CD4-positive, alpha-beta T cell (primary cell): ENCODE results near the gene OR6C68. TPM values are rescaled to one million over a fixed set of nuclear protein-coding genes. Genes with fewer than 3 reads are reported as not detected.

Experiments used
- ATAC-seq: fragments of 200-7000 bp; cut with Tn5 transposase; one replicate; pipeline ENCODE4 v1.10.0; 2022; ENCODE audit warnings: mild to moderate bottlenecking; ENCODE audit not compliant: poor library complexity
- CTCF ChIA-PET: fragments of 350-600 bp; sonication (Branson Sonifier 250); formaldehyde crosslinking; loops from one replicate; lab custom pipeline; 2021; ENCODE audit warnings: antibody characterized with exemption, inconsistent platforms; lab: Charles Lee
- POLR2A ChIA-PET: fragments of 350-600 bp; sonication (Branson Sonifier 250); formaldehyde crosslinking; loops from one replicate; lab custom pipeline; 2021; ENCODE audit warnings: antibody characterized with exemption, inconsistent platforms; lab: Charles Lee
- DNase-seq, 14 experiments: peaks; one replicate each; pipeline ENCODE4 v3.0.0-alpha.2; 2013 to 2020; ENCODE audit warnings: mixed read lengths in 2 of 14
- H3K27ac ChIP-seq, 2 donors: one replicate each; pipeline versions ENCODE4 v1.5.1 to v1.7.0; 2013; ENCODE audit warnings: low read length in 2 of 2, low read depth in 1 of 2, mild to moderate bottlenecking in 1 of 2
- H3K27me3 ChIP-seq, 2 experiments: 1 replicate in 1 of 2; 2 replicates in 1 of 2; pipeline versions ENCODE4 v1.6.1 to v1.7.0; 2013; ENCODE audit warnings: low read length in 2 of 2, control low read depth in 1 of 2, mild to moderate bottlenecking in 1 of 2, moderate library complexity in 1 of 2; ENCODE audit not compliant: insufficient read depth in 2 of 2, control insufficient read depth in 1 of 2
- H3K36me3 ChIP-seq: one replicate; pipeline ENCODE4 v1.6.1; 2013; ENCODE audit warnings: low read length, control low read depth; ENCODE audit not compliant: insufficient read depth
- H3K4me1 ChIP-seq: one replicate; pipeline ENCODE4 v1.6.1; 2013; ENCODE audit warnings: low read length, control low read depth; ENCODE audit not compliant: insufficient read depth
- H3K4me3 ChIP-seq: one replicate; pipeline ENCODE4 v1.5.1; 2013; ENCODE audit warnings: mild to moderate bottlenecking, low read length, moderate library complexity
- H3K9me3 ChIP-seq, 2 experiments: 1 replicate in 1 of 2; 2 replicates in 1 of 2; pipeline versions ENCODE4 v1.6.1 to v1.7.0; 2013; ENCODE audit warnings: low read length in 2 of 2, mild to moderate bottlenecking in 2 of 2, control low read depth in 1 of 2, moderate library complexity in 1 of 2; ENCODE audit not compliant: control insufficient read depth in 1 of 2, insufficient read depth in 1 of 2
- H3K27ac Mint-ChIP-seq: one replicate; pipeline ENCODE4 v1.8.0; 2020; ENCODE audit warnings: mixed read lengths
- H3K27me3 Mint-ChIP-seq: one replicate; pipeline ENCODE4 v1.8.0; 2021; ENCODE audit warnings: mixed read lengths
- H3K36me3 Mint-ChIP-seq: one replicate; pipeline ENCODE4 v1.8.0; 2021; ENCODE audit warnings: low read depth, mixed read lengths
- H3K4me1 Mint-ChIP-seq: one replicate; pipeline ENCODE4 v1.8.0; 2021; ENCODE audit warnings: low read depth, mixed read lengths
- H3K4me3 Mint-ChIP-seq: one replicate; pipeline ENCODE4 v1.8.0; 2020; ENCODE audit warnings: mild to moderate bottlenecking, mixed read lengths
- H3K9me3 Mint-ChIP-seq: one replicate; pipeline ENCODE4 v1.8.0; 2020; ENCODE audit warnings: mixed read lengths
- intact Hi-C, 2 experiments: fragments of 100-400 bp; cut with DNase I in 1 of 2; cut with micrococcal nuclease in 1 of 2; formaldehyde crosslinking; loops; one replicate each; pipeline versions ENCODE4 v1.15.1 to v1.9.0; 2023 to 2025; cut with DNase I, micrococcal nuclease
- total RNA-seq, 174 experiments: library from RNA in 2 of 174; stranded (reverse) in 2 of 174; gene quantifications; one replicate each; pipeline ENCODE4 v1.2.3 and lab custom pipeline; 2021 to 2026
- TF ChIP-seq, protein P1 (sequence below): fragments of 200-600 bp; IDR thresholded peaks from one replicate; pipeline ENCODE4 v1.8.0; 2022; ENCODE audit warnings: antibody characterized with exemption, mild to moderate bottlenecking

Gene OR6C68
- total RNA-seq, 2 experiments from 2014 or later = not detected

DNA sequence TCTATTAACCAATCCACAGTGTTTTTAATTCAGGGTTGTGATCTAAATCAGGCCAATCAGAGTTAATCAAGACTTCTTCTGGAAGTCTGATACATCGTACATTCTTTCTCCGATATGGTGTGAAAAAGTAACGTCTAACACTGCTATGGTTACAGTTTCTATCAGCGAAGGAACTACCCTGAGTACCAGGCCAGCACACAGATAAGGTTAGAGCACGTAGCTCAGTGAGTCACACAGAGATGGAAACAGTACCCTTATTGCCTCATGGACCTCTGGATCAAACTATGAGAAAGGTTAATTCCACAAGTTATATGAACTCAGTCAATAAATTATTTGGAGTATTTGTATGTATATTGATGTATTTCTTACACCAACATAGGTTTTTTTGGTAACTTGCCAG lies 3.3 kb downstream of the OR6C68 start:
- no peaks in the 10 kb centered on the region for H3K4me1 Mint-ChIP-seq
- no peaks in the 10 kb centered on the region for H3K9me3 Mint-ChIP-seq
- no peak overlapping the region for H3K27ac ChIP-seq
- TF ChIP-seq, protein P1, sequence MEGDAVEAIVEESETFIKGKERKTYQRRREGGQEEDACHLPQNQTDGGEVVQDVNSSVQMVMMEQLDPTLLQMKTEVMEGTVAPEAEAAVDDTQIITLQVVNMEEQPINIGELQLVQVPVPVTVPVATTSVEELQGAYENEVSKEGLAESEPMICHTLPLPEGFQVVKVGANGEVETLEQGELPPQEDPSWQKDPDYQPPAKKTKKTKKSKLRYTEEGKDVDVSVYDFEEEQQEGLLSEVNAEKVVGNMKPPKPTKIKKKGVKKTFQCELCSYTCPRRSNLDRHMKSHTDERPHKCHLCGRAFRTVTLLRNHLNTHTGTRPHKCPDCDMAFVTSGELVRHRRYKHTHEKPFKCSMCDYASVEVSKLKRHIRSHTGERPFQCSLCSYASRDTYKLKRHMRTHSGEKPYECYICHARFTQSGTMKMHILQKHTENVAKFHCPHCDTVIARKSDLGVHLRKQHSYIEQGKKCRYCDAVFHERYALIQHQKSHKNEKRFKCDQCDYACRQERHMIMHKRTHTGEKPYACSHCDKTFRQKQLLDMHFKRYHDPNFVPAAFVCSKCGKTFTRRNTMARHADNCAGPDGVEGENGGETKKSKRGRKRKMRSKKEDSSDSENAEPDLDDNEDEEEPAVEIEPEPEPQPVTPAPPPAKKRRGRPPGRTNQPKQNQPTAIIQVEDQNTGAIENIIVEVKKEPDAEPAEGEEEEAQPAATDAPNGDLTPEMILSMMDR = no peak
- H3K36me3 Mint-ChIP-seq = no peaks in the 10 kb centered on the region
- ChIA-PET POLR2A (no interaction called here), CTCF (no interaction called here)
- H3K4me1 ChIP-seq = no peaks in the 10 kb centered on the region
- intact Hi-C loops = no loop called here
- no peak overlapping the region for H3K4me3 Mint-ChIP-seq
- H3K27ac Mint-ChIP-seq = no peak overlapping the region
- no peak for ATAC-seq
- no peaks in the 10 kb centered on the region for H3K36me3 ChIP-seq
- no peaks in the 10 kb centered on the region for H3K9me3 ChIP-seq
- peaks cover 18% of the 10 kb centered on the region for H3K27me3 Mint-ChIP-seq
- H3K4me3 ChIP-seq = no peak overlapping the region
- DNase-seq = no peak
- no peaks in the 10 kb centered on the region for H3K27me3 ChIP-seq

DNA sequence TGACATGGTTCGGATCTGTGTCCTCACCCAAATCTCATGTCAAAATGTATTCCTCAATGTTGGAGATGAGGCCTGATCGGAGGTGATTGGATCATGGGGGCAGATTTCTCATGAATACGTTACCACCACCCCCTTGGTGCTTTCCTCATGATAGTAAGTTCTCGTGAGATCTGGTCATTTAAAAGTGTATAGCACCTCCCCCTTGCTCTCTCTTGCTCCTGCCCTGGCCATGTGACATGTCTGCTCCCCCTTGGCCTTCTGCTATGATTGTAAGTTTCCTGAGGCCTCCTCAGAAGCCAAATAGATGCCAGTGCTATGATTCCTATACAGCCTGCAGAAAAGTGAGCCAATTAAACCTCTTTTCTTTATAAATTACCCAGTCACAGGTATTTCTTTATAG lies 7.1 kb downstream of the OR6C68 start:
- POLR2A ChIA-PET = no interaction called here
- DNase-seq = no peak

DNA sequence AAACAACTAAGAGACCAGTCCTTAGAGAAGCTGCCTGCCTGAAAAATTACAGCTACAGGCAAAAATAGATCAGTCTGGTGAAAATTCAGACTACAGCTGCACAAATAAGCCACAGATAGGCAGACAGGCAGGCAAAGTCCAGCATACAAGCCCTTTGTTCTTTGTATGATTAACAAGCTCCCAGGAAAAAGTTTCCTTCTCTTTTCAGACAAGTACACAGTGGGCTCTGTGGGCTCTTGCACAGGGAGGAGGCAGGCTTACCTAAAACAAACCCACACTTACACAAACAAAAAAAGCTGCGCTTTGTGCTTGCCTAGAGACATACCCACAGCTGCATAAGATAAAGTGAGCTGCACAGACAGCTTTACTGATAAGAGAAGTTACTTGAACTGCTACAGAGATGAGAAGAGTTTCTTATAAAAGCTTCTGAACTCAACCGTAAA lies 7.7 kb downstream of the OR6C68 start:
- no peak for ATAC-seq
- ChIA-PET CTCF (interaction anchor here (0.9 kb wide), 1 partner anchor 9 kb away, joined by 3 read pairs; no protein-coding TSS in a partner anchor), POLR2A (no interaction called here)
- TF ChIP-seq, protein P1 = no peak
- H3K27ac Mint-ChIP-seq = no peak overlapping the region
- intact Hi-C loops = no loop called here
- Histone ChIP-seq H3K36me3 (no peaks in the 10 kb centered on the region), H3K9me3 (no peaks in the 10 kb centered on the region), H3K4me1 (no peaks in the 10 kb centered on the region), H3K27me3 (peaks cover 0 to 5% of the 10 kb centered on the region in 2 experiments), H3K4me3 (no peak overlapping the region), H3K27ac (no peak overlapping the region)
- peaks cover 23% of the 10 kb centered on the region for H3K27me3 Mint-ChIP-seq
- H3K9me3 Mint-ChIP-seq = no peaks in the 10 kb centered on the region
- no peak overlapping the region for H3K4me3 Mint-ChIP-seq
- no peaks in the 10 kb centered on the region for H3K36me3 Mint-ChIP-seq
- DNase-seq = no peak
- H3K4me1 Mint-ChIP-seq = no peaks in the 10 kb centered on the region

More for the DNA sequence above, 7.1 kb downstream of the OR6C68 start:
- Histone ChIP-seq H3K36me3 (no peaks in the 10 kb centered on the region), H3K27me3 (peaks cover 0 to 5% of the 10 kb centered on the region in 2 experiments), H3K4me1 (no peaks in the 10 kb centered on the region), H3K9me3 (no peaks in the 10 kb centered on the region), H3K27ac (no peak overlapping the region), H3K4me3 (no peak overlapping the region)
- Mint-ChIP-seq H3K36me3 (no peaks in the 10 kb centered on the region), H3K27me3 (peaks cover 23% of the 10 kb centered on the region), H3K9me3 (no peaks in the 10 kb centered on the region), H3K4me1 (no peaks in the 10 kb centered on the region), H3K27ac (no peak overlapping the region), H3K4me3 (no peak overlapping the region)
- intact Hi-C loops = no loop called here
- TF ChIP-seq, protein P1 = no peak
- ATAC-seq = no peak
- CTCF ChIA-PET = no interaction called here
